Neural crest cell (in vitro differentiated cells): Measurements from ENCODE around the gene PLOD1. TPM values are rescaled to one million over a fixed set of nuclear protein-coding genes. Genes with fewer than 3 reads are reported as not detected.
"Not testable (repeated sequence)": the region's sequence is repeated elsewhere in the genome, so short reads cannot be mapped to it uniquely, and the experiment has no call there.

Source experiments
- DNase-seq: peaks from one replicate; pipeline ENCODE4 v3.0.0; 2021; ENCODE audit warnings: low read depth, mixed read lengths, low spot score
- H3K27ac Mint-ChIP-seq: one replicate; pipeline ENCODE4 v1.8.0; 2021; ENCODE audit warnings: mild to moderate bottlenecking, mixed read lengths; ENCODE audit not compliant: unreplicated experiment
- H3K27me3 Mint-ChIP-seq: 2 replicates; pipeline ENCODE4 v1.8.0; 2021; ENCODE audit warnings: low read depth, mild to moderate bottlenecking, mixed read lengths
- H3K36me3 Mint-ChIP-seq: 2 replicates; pipeline ENCODE4 v1.8.0; 2021; ENCODE audit warnings: low read depth, mild to moderate bottlenecking, mixed read lengths
- H3K4me1 Mint-ChIP-seq: 2 replicates; pipeline ENCODE4 v1.8.0; 2021; ENCODE audit warnings: mixed read lengths
- H3K4me3 Mint-ChIP-seq: one replicate; pipeline ENCODE4 v1.8.0; 2021; ENCODE audit warnings: mild to moderate bottlenecking, mixed read lengths
- H3K9me3 Mint-ChIP-seq: 2 replicates; pipeline ENCODE4 v1.8.0; 2021; ENCODE audit warnings: mixed read lengths
- total RNA-seq: library from RNA; stranded (reverse); gene quantifications from 2 replicates; pipeline ENCODE4 v1.2.1, GENCODE V29; 2021
- TF ChIP-seq, protein P1 (sequence below): fragments of 200-600 bp; sonication (generic); conservative IDR thresholded peaks from 2 replicates; pipeline ENCODE4 v1.5.0; 2021; ENCODE audit warnings: antibody characterized with exemption, mild to moderate bottlenecking

The PLOD1 gene
- total RNA-seq, 1 donor from 2014 or later = 58.7 TPM

DNA sequence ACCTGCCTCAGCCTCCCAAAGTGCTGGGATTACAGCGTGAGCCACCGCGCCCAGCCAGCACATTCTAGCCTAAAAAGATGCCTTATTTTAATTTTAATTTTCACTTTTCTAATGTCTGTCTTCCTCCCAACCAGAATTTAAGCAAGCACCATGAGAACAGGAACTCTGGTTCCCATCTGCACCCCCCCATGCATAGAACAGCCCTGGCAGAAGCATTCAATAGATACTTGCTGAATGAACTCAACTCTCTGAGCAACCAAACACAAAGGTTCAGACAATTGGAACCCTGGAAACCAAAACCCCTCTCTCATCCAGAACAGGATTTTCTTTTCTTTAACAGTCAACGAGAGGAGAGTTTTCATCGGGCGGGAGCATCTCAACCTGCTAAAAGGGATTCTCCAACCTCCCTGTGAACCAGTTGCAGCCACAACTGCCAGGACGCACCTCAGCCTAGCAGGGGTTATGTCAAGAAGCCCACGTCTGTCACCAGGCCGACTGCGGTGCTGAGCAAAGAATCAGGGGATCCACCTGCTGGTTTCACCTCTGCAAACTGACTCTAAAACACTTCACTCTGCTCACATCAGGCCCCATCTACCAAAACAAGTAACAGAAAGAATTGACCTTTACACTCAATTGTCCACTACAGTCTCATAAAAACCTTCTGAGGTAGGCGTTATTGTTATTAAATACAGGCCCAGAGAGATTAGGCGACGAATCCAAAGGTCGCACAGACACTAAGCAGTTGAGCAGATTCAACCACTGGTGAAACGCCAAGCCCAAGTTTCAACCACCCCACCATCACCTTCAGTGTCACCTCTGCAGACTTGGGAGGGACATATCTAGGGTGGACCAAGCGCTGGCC is 10.0 kb upstream of the PLOD1 start:
- H3K4me1 Mint-ChIP-seq = peaks cover 34% of the 10 kb centered on the region
- peak overlapping the region; percentile 85 for H3K4me3 Mint-ChIP-seq
- H3K27me3 Mint-ChIP-seq = no peaks in the 10 kb centered on the region
- no peak for DNase-seq
- H3K27ac Mint-ChIP-seq = no peak overlapping the region
- no peaks in the 10 kb centered on the region for H3K9me3 Mint-ChIP-seq
- H3K36me3 Mint-ChIP-seq = no peaks in the 10 kb centered on the region
- TF ChIP-seq, protein P1, sequence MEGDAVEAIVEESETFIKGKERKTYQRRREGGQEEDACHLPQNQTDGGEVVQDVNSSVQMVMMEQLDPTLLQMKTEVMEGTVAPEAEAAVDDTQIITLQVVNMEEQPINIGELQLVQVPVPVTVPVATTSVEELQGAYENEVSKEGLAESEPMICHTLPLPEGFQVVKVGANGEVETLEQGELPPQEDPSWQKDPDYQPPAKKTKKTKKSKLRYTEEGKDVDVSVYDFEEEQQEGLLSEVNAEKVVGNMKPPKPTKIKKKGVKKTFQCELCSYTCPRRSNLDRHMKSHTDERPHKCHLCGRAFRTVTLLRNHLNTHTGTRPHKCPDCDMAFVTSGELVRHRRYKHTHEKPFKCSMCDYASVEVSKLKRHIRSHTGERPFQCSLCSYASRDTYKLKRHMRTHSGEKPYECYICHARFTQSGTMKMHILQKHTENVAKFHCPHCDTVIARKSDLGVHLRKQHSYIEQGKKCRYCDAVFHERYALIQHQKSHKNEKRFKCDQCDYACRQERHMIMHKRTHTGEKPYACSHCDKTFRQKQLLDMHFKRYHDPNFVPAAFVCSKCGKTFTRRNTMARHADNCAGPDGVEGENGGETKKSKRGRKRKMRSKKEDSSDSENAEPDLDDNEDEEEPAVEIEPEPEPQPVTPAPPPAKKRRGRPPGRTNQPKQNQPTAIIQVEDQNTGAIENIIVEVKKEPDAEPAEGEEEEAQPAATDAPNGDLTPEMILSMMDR = no peak

DNA sequence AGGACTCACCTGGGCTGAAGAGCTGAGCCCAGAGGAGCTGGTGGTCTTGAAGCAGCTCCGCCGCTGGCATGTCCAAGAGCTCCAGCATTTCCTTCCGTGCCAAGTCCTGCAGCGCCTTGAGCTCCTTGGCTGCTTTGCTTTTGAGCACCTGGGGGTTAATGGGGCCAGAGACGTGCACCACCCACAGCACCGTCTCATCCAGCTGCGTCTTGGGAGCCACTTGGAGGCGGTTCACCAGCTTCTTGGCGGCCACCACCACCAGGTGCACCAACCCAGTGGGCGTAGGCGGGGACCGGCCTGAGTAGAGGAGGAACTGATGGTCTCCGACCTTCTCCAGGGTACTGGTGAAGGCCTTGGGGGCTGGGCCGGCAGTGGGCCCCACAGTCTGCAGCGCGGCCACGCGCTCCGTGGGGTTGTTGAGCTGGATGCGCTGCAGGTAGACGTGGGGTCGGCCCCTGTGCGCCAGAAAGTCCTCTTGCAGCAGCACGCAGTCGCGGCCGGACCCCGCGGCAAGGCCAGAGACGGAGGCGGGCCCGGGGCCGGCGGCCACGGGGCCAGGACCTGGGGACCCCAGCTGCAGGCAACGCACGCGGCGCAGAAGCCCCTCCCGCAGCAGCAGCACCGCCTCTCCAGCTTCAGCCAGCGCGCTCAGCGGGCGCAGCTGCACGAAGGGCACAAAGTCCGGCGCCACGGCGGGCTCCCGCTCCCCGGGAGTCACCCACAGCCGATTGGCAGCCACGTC is 9.2 kb upstream of the PLOD1 start:
- H3K27ac Mint-ChIP-seq, H3K36me3 Mint-ChIP-seq, H3K27me3 Mint-ChIP-seq, DNase-seq, H3K9me3 Mint-ChIP-seq: not testable (repeated sequence)
- peak overlapping the region; percentile 85 for H3K4me3 Mint-ChIP-seq
- peaks cover 34% of the 10 kb centered on the region for H3K4me1 Mint-ChIP-seq

DNA sequence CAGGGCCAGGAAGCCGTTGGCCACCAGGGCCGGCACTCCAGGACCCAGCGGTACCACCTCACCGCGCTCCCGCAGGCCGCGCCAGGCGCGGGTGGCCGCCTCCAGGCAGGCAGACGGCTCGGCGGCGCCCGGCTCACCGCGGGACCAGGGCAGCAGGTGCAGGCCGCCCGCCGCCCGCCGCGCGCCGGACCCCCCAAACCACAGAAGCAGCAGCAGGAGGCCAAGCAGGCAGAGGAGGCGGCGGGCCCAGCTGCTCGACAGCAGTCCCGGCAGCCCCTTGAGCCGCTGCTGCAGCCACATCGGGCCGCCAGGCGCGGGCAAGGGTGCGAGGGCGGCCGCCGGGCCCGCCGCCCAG is 8.6 kb upstream of the PLOD1 start:
- DNase-seq = no peak
- Mint-ChIP-seq H3K9me3 (no peaks in the 10 kb centered on the region), H3K27ac (no peak overlapping the region)

DNA sequence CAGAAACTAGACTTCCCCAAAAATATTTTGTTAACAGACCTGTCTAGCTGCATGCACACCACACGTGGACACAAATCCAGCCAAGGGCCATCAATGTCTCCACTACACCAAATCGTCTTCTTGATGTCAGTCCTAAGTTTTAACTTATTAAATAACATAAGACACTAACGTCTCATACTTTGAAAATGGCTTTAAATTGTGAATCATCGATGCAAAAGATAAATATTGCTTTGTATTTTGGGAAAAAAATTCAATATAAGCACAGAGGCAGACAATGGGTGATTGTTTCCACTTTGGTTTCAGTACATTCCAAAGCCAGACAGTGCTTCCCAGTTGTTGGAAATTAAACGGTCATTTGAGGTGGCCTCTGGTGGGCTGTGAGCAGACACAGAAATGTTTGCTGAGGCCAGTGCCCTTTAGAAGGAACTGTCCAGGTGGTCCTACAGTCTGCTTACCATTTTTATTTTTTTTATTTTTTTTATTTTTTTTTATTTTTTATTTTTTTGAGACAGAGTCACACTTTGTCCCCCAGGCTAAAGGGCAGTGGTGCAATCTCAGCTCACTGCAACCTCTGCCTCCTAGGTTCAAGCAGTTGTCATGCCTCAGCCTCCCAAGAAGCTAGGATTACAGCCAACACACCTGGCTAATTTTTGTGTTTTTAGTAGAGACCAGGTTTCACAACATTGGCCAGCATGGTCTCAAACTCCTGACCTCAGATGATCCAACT is 6.5 kb upstream of the PLOD1 start:
- Mint-ChIP-seq H3K4me3 (peak overlapping the region; percentile 76), H3K27ac (no peak overlapping the region), H3K9me3 (no peaks in the 10 kb centered on the region), H3K27me3 (no peaks in the 10 kb centered on the region), H3K4me1 (peaks cover 41% of the 10 kb centered on the region), H3K36me3 (no peaks in the 10 kb centered on the region)
- DNase-seq = no peak
- TF ChIP-seq, protein P1 = no peak

More for the DNA sequence above, 8.6 kb upstream of the PLOD1 start:
- Mint-ChIP-seq H3K4me3 (peak overlapping the region; percentile 88), H3K27me3 (no peaks in the 10 kb centered on the region), H3K36me3 (no peaks in the 10 kb centered on the region), H3K4me1 (peaks cover 37% of the 10 kb centered on the region)
- TF ChIP-seq, protein P1 = no peak

DNA sequence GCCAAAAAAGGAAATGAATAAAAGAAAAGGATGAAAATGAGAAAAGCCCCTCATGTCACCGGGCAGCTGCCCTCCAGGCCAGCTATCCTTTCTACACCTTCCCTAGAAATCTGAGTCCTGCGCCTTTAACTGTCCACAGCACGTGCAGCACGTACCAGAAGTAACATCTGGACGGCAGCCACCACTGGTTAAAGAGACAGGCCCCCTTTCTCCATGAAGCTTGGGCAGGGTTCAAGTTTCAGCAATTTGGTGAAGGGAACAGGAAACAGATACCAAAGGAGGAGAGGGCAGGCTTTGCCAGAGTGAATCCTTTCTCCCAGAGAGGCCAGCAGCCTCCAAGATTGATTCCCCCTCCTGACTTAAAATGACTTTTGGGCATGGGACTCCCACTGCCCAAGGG is 4.7 kb upstream of the PLOD1 start:
- TF ChIP-seq, protein P1 = no peak
- Mint-ChIP-seq H3K4me1 (peaks cover 29% of the 10 kb centered on the region), H3K9me3 (no peaks in the 10 kb centered on the region), H3K4me3 (peak overlapping the region; percentile 78), H3K36me3 (no peaks in the 10 kb centered on the region), H3K27me3 (no peaks in the 10 kb centered on the region), H3K27ac (no peak overlapping the region)
- no peak for DNase-seq
